Memory B cell (primary cell): ENCODE data around the gene NAA38.

Experiments
- ATAC-seq: fragments of 150-1000 bp; cut with Tn5 transposase; 2 replicates; pipeline ENCODE4 v1.10.0; 2021; ENCODE audit warnings: low read depth, mild to moderate bottlenecking, moderate library complexity
- DNase-seq, 2 donors: peaks; one replicate each; pipeline ENCODE4 v3.0.0; 2022; ENCODE audit warnings: low spot score in 2 of 2
- H3K27ac Mint-ChIP-seq: one replicate; pipeline ENCODE4 v1.8.0; 2022; ENCODE audit warnings: mild to moderate bottlenecking, moderate library complexity, mixed read lengths
- H3K27me3 Mint-ChIP-seq: one replicate; pipeline ENCODE4 v1.8.0; 2022; ENCODE audit warnings: mixed read lengths
- H3K36me3 Mint-ChIP-seq: one replicate; pipeline ENCODE4 v1.8.0; 2022; ENCODE audit warnings: mild to moderate bottlenecking, mixed read lengths
- H3K4me1 Mint-ChIP-seq: one replicate; pipeline ENCODE4 v1.8.0; 2022; ENCODE audit warnings: mixed read lengths
- H3K4me3 Mint-ChIP-seq: one replicate; pipeline ENCODE4 v1.8.0; 2022; ENCODE audit warnings: mild to moderate bottlenecking, moderate library complexity, mixed read lengths
- H3K9me3 Mint-ChIP-seq: one replicate; pipeline ENCODE4 v1.8.0; 2022; ENCODE audit warnings: mixed read lengths

NAA38 gene

DNA sequence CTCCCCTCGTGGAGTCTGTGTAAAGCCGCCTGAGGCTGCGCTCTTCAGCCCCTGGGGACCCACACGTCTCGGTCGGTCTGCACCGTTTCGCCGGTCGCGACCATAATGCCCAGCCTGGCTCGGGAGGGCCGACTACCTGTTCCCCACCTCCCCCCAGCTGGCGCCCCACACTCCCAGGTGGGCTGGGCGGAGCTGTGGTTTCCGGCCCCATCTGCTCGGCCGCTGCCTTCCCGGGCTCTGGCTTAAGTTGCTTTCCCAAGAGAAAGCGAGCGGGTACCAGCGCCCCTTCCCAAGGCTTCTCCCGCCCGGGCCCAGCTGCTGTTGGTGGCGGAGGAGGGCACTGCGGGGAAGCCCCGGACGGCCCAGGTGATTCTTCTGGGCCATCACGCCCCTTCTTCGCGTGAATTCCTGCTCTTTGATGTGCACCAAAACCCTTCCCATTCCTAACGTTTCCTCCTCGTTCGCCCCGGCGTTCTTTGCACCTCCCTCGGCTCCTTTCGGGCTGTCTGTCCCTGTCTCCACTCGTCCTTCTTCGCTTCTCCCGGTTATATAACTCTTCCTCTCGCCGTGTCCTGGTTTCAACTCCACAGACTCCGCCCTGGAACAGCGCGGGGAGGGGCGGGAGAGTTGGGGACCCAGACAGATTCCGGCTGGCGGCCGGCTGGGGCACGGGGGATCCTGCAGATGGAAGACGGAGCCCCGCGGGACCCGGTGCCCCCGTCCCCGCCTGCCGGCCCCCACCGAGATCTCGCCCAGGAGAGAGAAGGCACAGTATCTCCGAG, 21.4 kb downstream of the NAA38 start:
- Mint-ChIP-seq H3K4me1 (peaks cover 47% of the 10 kb centered on the region), H3K27me3 (peaks cover 10% of the 10 kb centered on the region), H3K9me3 (no peaks in the 10 kb centered on the region), H3K27ac (peak overlapping the region; percentile 98), H3K36me3 (peaks cover 5% of the 10 kb centered on the region), H3K4me3 (peak overlapping the region; percentile 92)
- peak; percentile 4 for ATAC-seq
- peak in 1 of 2 donors; percentile 84 for DNase-seq

- H3K36me3 Mint-ChIP-seq: peaks cover 2% of the 10 kb centered on the region
- H3K4me1 Mint-ChIP-seq: peaks cover 42% of the 10 kb centered on the region
- DNase-seq: peak; percentile 87 to 88
- H3K9me3 Mint-ChIP-seq: no peaks in the 10 kb centered on the region
- H3K4me3 Mint-ChIP-seq: peak overlapping the region; percentile 92
- peak overlapping the region; percentile 98 for H3K27ac Mint-ChIP-seq
- H3K27me3 Mint-ChIP-seq: peaks cover 11% of the 10 kb centered on the region
- ATAC-seq: peak; percentile 54
Measured at GRCh38 chr17:7834957-7835813, 22.2 kb downstream of the NAA38 start.

GRCh38 chr17:7834542-7834956, 22.8 kb downstream of the NAA38 start:
- peaks cover 37% of the 10 kb centered on the region for H3K4me1 Mint-ChIP-seq
- H3K36me3 Mint-ChIP-seq: no peaks in the 10 kb centered on the region
- DNase-seq (peak in 1 of 2 donors; percentile 65), ATAC-seq (peak; percentile 15)
- H3K4me3 Mint-ChIP-seq: peak overlapping the region; percentile 92
- no peaks in the 10 kb centered on the region for H3K9me3 Mint-ChIP-seq
- peaks cover 11% of the 10 kb centered on the region for H3K27me3 Mint-ChIP-seq
- H3K27ac Mint-ChIP-seq: peak overlapping the region; percentile 98

- Mint-ChIP-seq H3K27me3 (peaks cover 15% of the 10 kb centered on the region), H3K4me1 (peaks cover 33% of the 10 kb centered on the region), H3K4me3 (peak within 1 kb of the TSS; percentile 92), H3K36me3 (no peaks in the 10 kb centered on the region), H3K27ac (peak within 1 kb of the TSS; percentile 98), H3K9me3 (no peaks in the 10 kb centered on the region)
- peak; percentile 55 for ATAC-seq
- peak; percentile 89 to 91 for DNase-seq
Measured at GRCh38 chr17:7833795-7834541, 23.4 kb downstream of the NAA38 start, which contains the start of gene KDM6B. TSS of gene KDM6B (plus strand) at chr17:7834217. CDS start at chr17:7845555, 11,338 bp downstream.

DNA sequence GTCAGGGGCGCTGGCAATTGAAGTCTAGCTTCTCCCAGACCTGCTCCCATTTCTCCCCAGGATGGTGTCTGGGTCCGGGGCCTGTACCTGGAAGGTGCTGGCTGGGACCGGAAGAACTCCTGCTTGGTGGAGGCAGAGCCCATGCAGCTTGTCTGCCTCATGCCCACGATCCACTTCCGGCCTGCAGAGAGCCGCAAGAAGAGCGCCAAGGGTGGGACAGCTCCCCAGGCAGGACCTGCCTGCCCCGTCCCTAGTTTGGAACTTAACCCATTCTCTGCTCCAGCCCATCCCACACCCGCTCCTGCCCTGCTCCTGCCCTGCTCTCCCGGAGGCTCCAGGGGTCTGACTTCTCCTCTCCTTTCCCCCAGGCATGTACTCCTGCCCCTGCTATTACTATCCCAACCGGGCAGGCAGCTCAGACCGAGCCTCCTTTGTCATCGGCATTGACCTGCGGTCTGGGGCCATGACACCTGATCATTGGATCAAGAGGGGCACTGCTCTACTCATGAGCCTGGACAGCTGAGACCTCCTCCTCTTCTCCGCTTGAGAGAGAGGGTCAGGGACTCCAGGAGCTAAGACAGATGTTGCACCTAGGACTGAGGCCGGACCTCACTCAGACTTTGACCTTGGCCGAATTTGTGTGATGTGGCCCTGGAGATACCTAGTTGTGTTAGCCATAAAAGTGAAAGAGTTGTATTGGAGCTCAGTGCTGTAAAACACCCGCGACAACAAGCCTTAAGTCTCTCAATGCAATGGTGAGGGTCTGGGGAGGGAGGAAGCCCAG, 24.2 kb downstream of the NAA38 start:
- Mint-ChIP-seq H3K36me3 (no peaks in the 10 kb centered on the region), H3K4me3 (peak overlapping the region; percentile 92), H3K9me3 (no peaks in the 10 kb centered on the region), H3K4me1 (peaks cover 26% of the 10 kb centered on the region), H3K27me3 (peaks cover 15% of the 10 kb centered on the region), H3K27ac (peak overlapping the region; percentile 98)
- ATAC-seq (no peak), DNase-seq (no peak)

- H3K27me3 Mint-ChIP-seq: peaks cover 15% of the 10 kb centered on the region
- peaks cover 23% of the 10 kb centered on the region for H3K4me1 Mint-ChIP-seq
- no peaks in the 10 kb centered on the region for H3K9me3 Mint-ChIP-seq
- DNase-seq: no peak
- no peak for ATAC-seq
- H3K4me3 Mint-ChIP-seq: no peak overlapping the region
- no peak overlapping the region for H3K27ac Mint-ChIP-seq
- H3K36me3 Mint-ChIP-seq: no peaks in the 10 kb centered on the region
Measured at GRCh38 chr17:7832431-7832830, 24.9 kb downstream of the NAA38 start.

GRCh38 chr17:7831233-7831632, 26.1 kb downstream of the NAA38 start:
- ATAC-seq: no peak
- no peak overlapping the region for H3K27ac Mint-ChIP-seq
- no peaks in the 10 kb centered on the region for H3K9me3 Mint-ChIP-seq
- H3K4me3 Mint-ChIP-seq: no peak overlapping the region
- H3K4me1 Mint-ChIP-seq: peaks cover 12% of the 10 kb centered on the region
- DNase-seq: no peak
- peaks cover 15% of the 10 kb centered on the region for H3K27me3 Mint-ChIP-seq
- H3K36me3 Mint-ChIP-seq: no peaks in the 10 kb centered on the region

DNA sequence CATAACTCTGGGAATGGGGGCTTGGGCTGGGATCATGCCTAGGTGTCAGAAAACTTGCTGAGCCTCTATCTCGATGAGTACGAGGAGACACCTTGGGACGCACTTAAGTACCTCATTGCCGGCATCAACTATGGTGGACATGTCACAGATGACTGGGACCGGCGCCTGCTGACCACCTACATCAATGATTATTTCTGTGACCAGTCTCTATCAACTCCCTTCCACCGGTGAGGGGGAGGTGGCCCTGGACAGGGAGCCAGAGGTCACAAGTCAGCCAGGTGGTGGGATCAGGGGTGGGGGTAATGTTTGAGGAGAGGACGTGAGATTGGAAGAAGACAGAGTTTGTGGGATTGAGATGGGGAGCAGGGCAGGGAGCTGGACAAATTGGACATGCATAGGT, 26.7 kb downstream of the NAA38 start:
- H3K36me3 Mint-ChIP-seq: no peaks in the 10 kb centered on the region
- H3K4me1 Mint-ChIP-seq: peaks cover 9% of the 10 kb centered on the region
- no peaks in the 10 kb centered on the region for H3K9me3 Mint-ChIP-seq
- peaks cover 15% of the 10 kb centered on the region for H3K27me3 Mint-ChIP-seq
- no peak overlapping the region for H3K4me3 Mint-ChIP-seq
- H3K27ac Mint-ChIP-seq: no peak overlapping the region
- DNase-seq (no peak), ATAC-seq (no peak)

DNA sequence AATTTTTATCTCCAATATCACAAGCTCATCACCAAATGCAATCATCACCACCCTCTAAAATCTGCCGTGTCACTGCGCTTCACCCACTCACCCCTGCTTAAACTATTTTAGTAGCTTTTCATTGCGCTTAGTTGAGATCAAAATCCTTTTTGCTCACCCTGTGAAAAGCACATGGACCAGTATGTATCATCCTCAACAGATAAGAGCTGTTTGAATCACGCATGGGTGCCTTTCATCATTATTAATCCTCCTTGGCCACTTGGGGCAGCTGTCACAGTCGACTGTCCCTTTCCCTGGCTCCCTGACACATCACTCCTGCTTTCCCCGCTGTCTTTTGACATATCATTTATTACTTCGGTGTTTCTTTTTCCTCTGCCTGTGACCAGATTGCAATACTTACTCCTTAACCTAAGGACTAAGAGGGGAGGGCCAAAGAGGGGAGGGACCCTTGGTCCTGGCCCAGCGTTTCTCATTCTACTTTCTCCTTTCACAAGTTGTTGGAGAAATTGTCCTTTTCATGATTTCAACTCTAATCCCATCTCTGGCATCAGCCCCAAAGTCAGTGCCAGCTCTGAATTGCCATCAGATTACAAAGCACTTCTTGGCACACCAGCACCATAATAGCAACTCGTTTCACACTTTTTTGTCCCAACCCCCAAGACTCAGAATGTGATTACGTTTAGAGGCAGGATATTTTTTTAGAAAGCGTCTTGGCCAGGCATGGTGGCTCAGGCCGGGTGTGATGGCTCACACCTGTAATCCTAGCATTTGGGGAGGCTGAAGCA, 32.0 kb downstream of the NAA38 start:
- Mint-ChIP-seq H3K36me3 (no peaks in the 10 kb centered on the region), H3K27me3 (peaks cover 7% of the 10 kb centered on the region), H3K9me3 (no peaks in the 10 kb centered on the region), H3K4me1 (no peaks in the 10 kb centered on the region), H3K4me3 (no peak overlapping the region), H3K27ac (no peak overlapping the region)
- DNase-seq: no peak
- no peak for ATAC-seq

- DNase-seq: no peak
- no peak for ATAC-seq
- H3K4me3 Mint-ChIP-seq: no peak overlapping the region
- no peaks in the 10 kb centered on the region for H3K36me3 Mint-ChIP-seq
- H3K27ac Mint-ChIP-seq: no peak overlapping the region
- H3K27me3 Mint-ChIP-seq: peaks cover 6% of the 10 kb centered on the region
- no peaks in the 10 kb centered on the region for H3K4me1 Mint-ChIP-seq
- no peaks in the 10 kb centered on the region for H3K9me3 Mint-ChIP-seq
Measured at GRCh38 chr17:7824021-7824924, 33.1 kb downstream of the NAA38 start.

DNA sequence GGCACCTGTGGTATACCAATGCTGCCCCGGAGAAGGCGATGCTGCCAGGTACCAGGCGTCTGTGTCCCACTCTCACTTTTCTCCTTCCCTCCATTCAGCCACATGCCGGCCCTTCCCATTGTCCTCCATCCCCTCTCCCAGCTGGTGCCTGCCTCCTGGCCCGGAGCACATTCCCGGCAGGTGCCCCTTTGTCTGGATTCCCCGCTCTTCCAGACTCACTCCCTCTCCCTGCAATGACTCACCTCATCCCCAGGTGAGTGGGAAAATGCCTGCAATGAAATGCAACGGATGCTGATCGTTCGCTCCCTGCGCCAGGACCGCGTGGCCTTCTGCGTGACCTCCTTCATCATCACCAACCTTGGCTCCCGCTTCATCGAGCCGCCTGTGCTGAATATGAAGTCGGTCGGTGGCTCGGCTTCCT, 33.8 kb downstream of the NAA38 start:
- Mint-ChIP-seq H3K9me3 (no peaks in the 10 kb centered on the region), H3K4me1 (no peaks in the 10 kb centered on the region), H3K27me3 (peaks cover 4% of the 10 kb centered on the region), H3K27ac (no peak overlapping the region), H3K36me3 (no peaks in the 10 kb centered on the region), H3K4me3 (no peak overlapping the region)
- no peak for DNase-seq
- ATAC-seq: no peak

- no peaks in the 10 kb centered on the region for H3K9me3 Mint-ChIP-seq
- H3K27ac Mint-ChIP-seq: no peak overlapping the region
- H3K4me3 Mint-ChIP-seq: no peak overlapping the region
- no peaks in the 10 kb centered on the region for H3K4me1 Mint-ChIP-seq
- no peaks in the 10 kb centered on the region for H3K36me3 Mint-ChIP-seq
- ATAC-seq: no peak
- peaks cover 4% of the 10 kb centered on the region for H3K27me3 Mint-ChIP-seq
- no peak for DNase-seq
Measured at GRCh38 chr17:7822126-7822525, 35.2 kb downstream of the NAA38 start.
